Cardiac fibroblast (primary cell): ENCODE data around the gene MARCO.

Experiments used
- DNase-seq, 2 donors: peaks; one replicate each; pipeline versions ENCODE4 v3.0.0 to v3.0.0-alpha.2; 2010; ENCODE audit warnings: low read depth in 2 of 2
- H3K4me3 ChIP-seq, 2 donors: replicated peaks in 1 of 2; 1 replicate in 1 of 2; 2 replicates in 1 of 2; pipeline ENCODE4 v1.5.1; 2011; ENCODE audit warnings: low read depth in 2 of 2, low read length in 2 of 2, mild to moderate bottlenecking in 2 of 2, moderate library complexity in 1 of 2
- CTCF ChIP-seq: IDR thresholded peaks from one replicate; pipeline ENCODE4 v1.5.1; 2011; ENCODE audit warnings: low read depth, mild to moderate bottlenecking, low read length, inconsistent platforms

The MARCO gene

DNA sequence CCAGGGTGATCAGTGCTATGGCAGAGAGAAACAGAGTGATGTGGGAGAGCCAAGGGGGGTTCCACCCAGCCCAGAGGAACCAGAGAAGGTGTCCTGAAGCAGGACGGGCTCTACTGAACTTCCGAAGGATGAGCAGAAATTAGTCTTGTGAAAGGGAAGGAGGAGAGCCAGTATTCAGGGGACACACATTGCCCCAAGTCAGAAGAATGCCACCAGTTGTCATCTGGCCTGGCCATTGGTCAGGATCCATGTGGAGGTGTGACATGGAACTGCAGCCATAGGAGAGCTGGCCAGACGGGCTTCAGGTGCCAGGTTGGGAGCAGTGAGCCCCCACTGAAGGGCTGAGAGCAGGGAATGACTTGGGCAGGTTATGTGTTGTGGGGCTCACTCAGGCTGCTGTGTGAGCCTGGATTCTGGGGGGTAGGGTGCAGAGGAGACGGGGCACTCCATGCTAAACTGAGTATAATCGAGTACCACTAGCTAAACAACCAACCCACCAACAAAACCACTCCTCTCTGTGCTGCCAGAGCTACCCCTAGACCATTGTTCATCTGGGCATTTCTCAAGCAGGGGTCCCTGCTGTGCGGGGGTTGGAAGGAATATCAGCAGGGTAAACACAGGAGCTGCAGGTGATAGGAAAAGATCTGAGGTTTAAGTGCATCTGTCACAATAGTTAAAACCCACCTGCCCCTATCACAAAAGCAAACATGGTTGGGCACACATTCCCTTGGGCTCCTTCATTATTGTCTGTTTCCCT is 25.3 kb downstream of the MARCO start:
- no peak overlapping the region for H3K4me3 ChIP-seq
- no peak for TF ChIP-seq CTCF

DNA sequence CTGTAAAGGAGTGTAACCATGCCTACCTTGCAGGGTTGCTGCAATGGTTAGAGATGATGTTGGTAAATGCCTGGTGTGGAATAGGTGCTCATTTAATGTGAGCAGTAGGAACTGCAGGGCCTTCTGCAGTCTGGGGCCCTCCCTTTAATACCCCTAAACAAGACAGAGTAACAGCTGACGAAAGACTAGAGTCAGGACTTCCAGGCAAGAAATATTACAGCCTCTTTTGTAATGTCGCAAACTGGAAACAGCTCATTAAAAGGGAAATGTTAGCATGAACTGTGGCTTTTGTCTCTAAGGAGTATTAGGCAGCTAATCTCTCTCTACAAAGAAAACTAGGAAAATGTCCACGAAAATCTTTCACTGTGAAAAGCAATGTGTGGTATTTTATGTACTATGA is 26.0 kb downstream of the MARCO start:
- H3K4me3 ChIP-seq, result no peak overlapping the region
- TF ChIP-seq CTCF, result no peak

More for the DNA sequence above, 25.3 kb downstream of the MARCO start:
- no peak for DNase-seq

GRCh38 chr2:118968961-118969733 is 27.2 kb downstream of the MARCO start:
- no peak for TF ChIP-seq CTCF
- no peak overlapping the region for H3K4me3 ChIP-seq
- DNase-seq, result no peak

More for the DNA sequence above, 26.0 kb downstream of the MARCO start:
- DNase-seq, result no peak

DNA sequence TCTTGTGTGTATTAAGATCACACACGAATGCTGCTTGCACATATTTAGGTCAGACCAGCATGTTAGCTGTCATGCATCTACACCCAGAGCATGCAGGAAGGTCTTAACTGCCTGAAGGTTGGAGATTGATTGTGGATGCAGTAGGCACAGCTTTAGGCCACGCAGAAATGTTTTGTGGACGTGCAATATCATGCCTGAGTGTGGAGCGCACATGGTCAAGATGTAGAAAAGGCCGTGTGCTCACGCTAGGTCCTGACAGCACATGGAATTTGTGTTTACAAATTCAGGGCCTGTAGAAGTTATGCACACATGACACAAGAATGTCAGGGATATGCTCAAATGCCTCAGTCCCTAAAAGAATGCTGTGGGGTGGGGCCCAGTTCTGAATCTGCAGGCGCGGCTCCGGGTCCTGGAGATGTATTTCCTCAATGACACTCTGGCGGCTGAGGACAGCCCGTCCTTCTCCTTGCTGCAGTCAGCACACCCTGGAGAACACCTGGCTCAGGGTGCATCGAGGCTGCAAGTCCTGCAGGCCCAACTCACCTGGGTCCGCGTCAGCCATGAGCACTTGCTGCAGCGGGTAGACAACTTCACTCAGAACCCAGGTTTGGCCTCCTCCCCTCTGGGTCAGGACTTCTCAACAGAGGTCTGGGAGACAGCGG is 27.9 kb downstream of the MARCO start:
- TF ChIP-seq CTCF, result no peak
- no peak overlapping the region for H3K4me3 ChIP-seq
- DNase-seq, result no peak

DNA sequence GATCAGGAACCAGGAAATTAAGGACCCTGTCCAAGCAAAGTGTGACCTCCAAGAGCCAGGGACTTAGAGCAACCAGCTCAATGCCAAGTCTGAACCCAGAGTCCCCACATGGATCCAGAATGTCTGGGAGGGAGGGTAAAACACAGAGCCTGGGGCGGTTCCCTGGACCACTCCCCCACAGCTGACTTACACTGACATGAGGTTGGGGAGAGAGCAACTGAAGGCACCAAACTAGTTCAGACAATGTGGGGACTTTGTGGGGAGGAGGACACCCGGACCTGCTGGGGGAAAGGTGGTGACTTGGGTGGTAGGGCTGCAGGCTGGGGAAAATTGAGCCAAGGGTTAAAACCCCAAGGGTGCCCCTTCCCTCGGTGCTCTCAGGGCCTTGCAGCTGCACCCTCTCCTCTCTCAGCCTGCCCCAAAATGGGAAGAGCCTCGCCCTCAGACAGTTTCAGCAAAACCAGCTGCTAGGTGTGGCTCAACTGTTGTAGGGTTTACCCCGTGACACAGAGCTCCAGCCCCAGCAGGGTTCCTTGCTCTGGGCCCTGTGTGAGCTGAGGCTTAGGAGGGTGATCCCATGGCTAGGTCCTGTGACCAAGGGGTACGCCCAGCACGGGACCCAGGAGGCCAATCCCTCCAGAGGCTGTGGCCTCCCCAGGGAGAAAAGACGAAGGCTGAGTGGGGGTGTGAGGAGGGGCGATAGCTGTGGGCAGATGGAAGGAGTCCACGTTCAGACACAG is 28.6 kb downstream of the MARCO start:
- no peak overlapping the region for H3K4me3 ChIP-seq
- DNase-seq, result no peak
- TF ChIP-seq CTCF, result no peak
